ENCODE results near the gene PEAR1. TPM values are rescaled to one million over a fixed set of nuclear protein-coding genes. Genes with fewer than 3 reads are reported as not detected.

Gene PEAR1, protein sequence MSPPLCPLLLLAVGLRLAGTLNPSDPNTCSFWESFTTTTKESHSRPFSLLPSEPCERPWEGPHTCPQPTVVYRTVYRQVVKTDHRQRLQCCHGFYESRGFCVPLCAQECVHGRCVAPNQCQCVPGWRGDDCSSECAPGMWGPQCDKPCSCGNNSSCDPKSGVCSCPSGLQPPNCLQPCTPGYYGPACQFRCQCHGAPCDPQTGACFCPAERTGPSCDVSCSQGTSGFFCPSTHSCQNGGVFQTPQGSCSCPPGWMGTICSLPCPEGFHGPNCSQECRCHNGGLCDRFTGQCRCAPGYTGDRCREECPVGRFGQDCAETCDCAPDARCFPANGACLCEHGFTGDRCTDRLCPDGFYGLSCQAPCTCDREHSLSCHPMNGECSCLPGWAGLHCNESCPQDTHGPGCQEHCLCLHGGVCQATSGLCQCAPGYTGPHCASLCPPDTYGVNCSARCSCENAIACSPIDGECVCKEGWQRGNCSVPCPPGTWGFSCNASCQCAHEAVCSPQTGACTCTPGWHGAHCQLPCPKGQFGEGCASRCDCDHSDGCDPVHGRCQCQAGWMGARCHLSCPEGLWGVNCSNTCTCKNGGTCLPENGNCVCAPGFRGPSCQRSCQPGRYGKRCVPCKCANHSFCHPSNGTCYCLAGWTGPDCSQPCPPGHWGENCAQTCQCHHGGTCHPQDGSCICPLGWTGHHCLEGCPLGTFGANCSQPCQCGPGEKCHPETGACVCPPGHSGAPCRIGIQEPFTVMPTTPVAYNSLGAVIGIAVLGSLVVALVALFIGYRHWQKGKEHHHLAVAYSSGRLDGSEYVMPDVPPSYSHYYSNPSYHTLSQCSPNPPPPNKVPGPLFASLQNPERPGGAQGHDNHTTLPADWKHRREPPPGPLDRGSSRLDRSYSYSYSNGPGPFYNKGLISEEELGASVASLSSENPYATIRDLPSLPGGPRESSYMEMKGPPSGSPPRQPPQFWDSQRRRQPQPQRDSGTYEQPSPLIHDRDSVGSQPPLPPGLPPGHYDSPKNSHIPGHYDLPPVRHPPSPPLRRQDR
- total RNA-seq = 8.1 and 11.1 TPM in 2 replicates

GRCh38 chr1:156893048-156893953, at the start of gene PEAR1:
PEAR1 (plus strand) TSS chr1:156893718; CDS start chr1:156903927, 10,209 bp downstream.

DNA sequence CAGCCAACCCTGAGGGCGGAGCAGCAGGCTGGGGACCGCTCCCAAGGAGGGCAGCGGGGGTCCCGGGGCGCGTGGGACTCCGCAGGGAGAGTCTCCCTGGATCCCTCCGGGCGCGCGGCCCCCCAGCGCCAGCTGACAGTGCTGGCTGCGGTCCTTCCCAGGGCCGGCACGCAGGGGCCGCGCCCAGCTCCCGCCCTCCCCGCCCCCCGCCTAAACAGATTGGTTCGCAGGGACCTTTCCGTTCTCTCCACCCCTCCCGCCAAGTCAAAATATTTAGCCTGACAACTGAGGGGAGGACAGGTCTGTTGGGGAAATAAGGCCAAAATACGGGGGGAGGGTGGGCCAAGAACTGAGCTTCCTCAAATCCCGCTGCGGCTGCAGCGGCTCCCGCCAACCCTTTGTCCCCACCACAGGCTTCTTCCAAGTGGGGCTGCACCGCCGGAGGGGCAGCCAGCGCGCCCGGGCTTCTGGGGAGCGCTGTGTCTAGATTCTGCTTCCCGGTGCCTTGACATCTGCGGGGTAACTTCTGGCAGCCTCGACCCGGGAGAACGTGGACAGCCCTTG, 34.5 kb upstream of the PEAR1 start, which contains the start of gene INSRR:
Gene INSRR (minus strand): TSS at position 159 of the 564 bp plus-strand sequence. CDS start 496 bp downstream, outside the sequence.

GRCh38 chr1:156860628-156861423, 32.7 kb upstream of the PEAR1 start, which contains the start of gene NTRK1:
NTRK1 (plus strand) TSS chr1:156860865; CDS start chr1:156860935, 70 bp downstream.

GRCh38 chr1:156920233-156921052, 26.9 kb downstream of the PEAR1 start, which contains the start of gene LRRC71:
LRRC71 (plus strand) TSS chr1:156920632; CDS start chr1:156920804, 172 bp downstream.

Other genes with a start within 250 kb of the PEAR1 start
- gene NES, start 216.3 kb upstream of the PEAR1 start, total RNA-seq = 154 and 164 TPM in 2 replicates
- gene CRABP2, start 188.1 kb upstream of the PEAR1 start, total RNA-seq = 1.1 and 1.3 TPM in 2 replicates
- gene METTL25B, start 165.2 kb upstream of the PEAR1 start, total RNA-seq = 7.8 and 8.1 TPM in 2 replicates
- gene ISG20L2, start 165.0 kb upstream of the PEAR1 start, total RNA-seq = 6.7 and 9.1 TPM in 2 replicates
- gene MRPL24, start 152.6 kb upstream of the PEAR1 start, total RNA-seq = 40.9 and 43.6 TPM in 2 replicates
- 134 and 196 TPM in 2 replicates for gene HDGF, start 142.0 kb upstream of the PEAR1 start, total RNA-seq
- gene PRCC, start 126.2 kb upstream of the PEAR1 start, total RNA-seq = 7.4 and 8.4 TPM in 2 replicates
- gene SH2D2A, start 76.9 kb upstream of the PEAR1 start, total RNA-seq = 0.97 TPM in 1 of 2 replicates, not detected in the other
- gene INSRR, start 34.6 kb upstream of the PEAR1 start, total RNA-seq = not detected in 2 replicates
- gene NTRK1, start 32.9 kb upstream of the PEAR1 start, total RNA-seq = under 0.01 TPM in 1 of 2 replicates, not detected in the other
- 0.32 TPM in 1 of 2 replicates, not detected in the other for gene LRRC71, start 26.9 kb downstream of the PEAR1 start, total RNA-seq
- gene ARHGEF11, start 152.0 kb downstream of the PEAR1 start, total RNA-seq = 10.7 and 15.2 TPM in 2 replicates
- gene ETV3L, start 206.1 kb downstream of the PEAR1 start, total RNA-seq = not detected in 2 replicates
- 12.0 and 14.6 TPM in 2 replicates for gene ETV3, start 244.7 kb downstream of the PEAR1 start, total RNA-seq